CD4-positive, alpha-beta T cell (primary cell): ENCODE data around the gene ITPRIPL2. TPM values are rescaled to one million over a fixed set of nuclear protein-coding genes. Genes with fewer than 3 reads are reported as not detected.
A peak's percentile ranks its signal among the peaks of the same experiment; 100 is the strongest.

Source experiments
- ATAC-seq: fragments of 200-7000 bp; cut with Tn5 transposase; one replicate; pipeline ENCODE4 v1.10.0; 2022; ENCODE audit warnings: mild to moderate bottlenecking; ENCODE audit not compliant: poor library complexity
- CTCF ChIA-PET: fragments of 350-600 bp; sonication (Branson Sonifier 250); formaldehyde crosslinking; loops from one replicate; lab custom pipeline; 2021; ENCODE audit warnings: antibody characterized with exemption, inconsistent platforms; lab: Charles Lee
- POLR2A ChIA-PET: fragments of 350-600 bp; sonication (Branson Sonifier 250); formaldehyde crosslinking; loops from one replicate; lab custom pipeline; 2021; ENCODE audit warnings: antibody characterized with exemption, inconsistent platforms; lab: Charles Lee
- DNase-seq, 14 experiments: peaks; one replicate each; pipeline ENCODE4 v3.0.0-alpha.2; 2013 to 2020; ENCODE audit warnings: mixed read lengths in 2 of 14
- H3K27ac ChIP-seq, 2 donors: one replicate each; pipeline versions ENCODE4 v1.5.1 to v1.7.0; 2013; ENCODE audit warnings: low read length in 2 of 2, low read depth in 1 of 2, mild to moderate bottlenecking in 1 of 2
- H3K27me3 ChIP-seq, 2 experiments: 1 replicate in 1 of 2; 2 replicates in 1 of 2; pipeline versions ENCODE4 v1.6.1 to v1.7.0; 2013; ENCODE audit warnings: low read length in 2 of 2, control low read depth in 1 of 2, mild to moderate bottlenecking in 1 of 2, moderate library complexity in 1 of 2; ENCODE audit not compliant: insufficient read depth in 2 of 2, control insufficient read depth in 1 of 2
- H3K36me3 ChIP-seq: one replicate; pipeline ENCODE4 v1.6.1; 2013; ENCODE audit warnings: low read length, control low read depth; ENCODE audit not compliant: insufficient read depth
- H3K4me1 ChIP-seq: one replicate; pipeline ENCODE4 v1.6.1; 2013; ENCODE audit warnings: low read length, control low read depth; ENCODE audit not compliant: insufficient read depth
- H3K4me3 ChIP-seq: one replicate; pipeline ENCODE4 v1.5.1; 2013; ENCODE audit warnings: mild to moderate bottlenecking, low read length, moderate library complexity
- H3K9me3 ChIP-seq, 2 experiments: 1 replicate in 1 of 2; 2 replicates in 1 of 2; pipeline versions ENCODE4 v1.6.1 to v1.7.0; 2013; ENCODE audit warnings: low read length in 2 of 2, mild to moderate bottlenecking in 2 of 2, control low read depth in 1 of 2, moderate library complexity in 1 of 2; ENCODE audit not compliant: control insufficient read depth in 1 of 2, insufficient read depth in 1 of 2
- H3K27ac Mint-ChIP-seq: one replicate; pipeline ENCODE4 v1.8.0; 2020; ENCODE audit warnings: mixed read lengths
- H3K27me3 Mint-ChIP-seq: one replicate; pipeline ENCODE4 v1.8.0; 2021; ENCODE audit warnings: mixed read lengths
- H3K36me3 Mint-ChIP-seq: one replicate; pipeline ENCODE4 v1.8.0; 2021; ENCODE audit warnings: low read depth, mixed read lengths
- H3K4me1 Mint-ChIP-seq: one replicate; pipeline ENCODE4 v1.8.0; 2021; ENCODE audit warnings: low read depth, mixed read lengths
- H3K4me3 Mint-ChIP-seq: one replicate; pipeline ENCODE4 v1.8.0; 2020; ENCODE audit warnings: mild to moderate bottlenecking, mixed read lengths
- H3K9me3 Mint-ChIP-seq: one replicate; pipeline ENCODE4 v1.8.0; 2020; ENCODE audit warnings: mixed read lengths
- CTCF ChIP-seq: fragments of 200-600 bp; IDR thresholded peaks from one replicate; pipeline ENCODE4 v1.8.0; 2022; ENCODE audit warnings: antibody characterized with exemption, mild to moderate bottlenecking
- intact Hi-C, 2 experiments: fragments of 100-400 bp; cut with DNase I in 1 of 2; cut with micrococcal nuclease in 1 of 2; formaldehyde crosslinking; loops; one replicate each; pipeline versions ENCODE4 v1.15.1 to v1.9.0; 2023 to 2025; cut with DNase I, micrococcal nuclease
- total RNA-seq, 174 experiments: library from RNA in 2 of 174; stranded (reverse) in 2 of 174; gene quantifications; one replicate each; pipeline ENCODE4 v1.2.3 and lab custom pipeline; 2021 to 2026

The ITPRIPL2 gene
- total RNA-seq, 2 experiments from 2014 or later = 0.31 to 0.36 TPM

GRCh38 chr16:19085679-19086200 lies 28.0 kb upstream of the ITPRIPL2 start:
- intact Hi-C loops = loop anchor here (1.0 to 10.0 kb wide), 3 partner anchors 417 to 1299 kb away; no protein-coding TSS in a partner anchor
- Mint-ChIP-seq H3K36me3 (peaks cover 17% of the 10 kb centered on the region), H3K27me3 (peaks cover 8% of the 10 kb centered on the region), H3K4me3 (no peak overlapping the region), H3K9me3 (no peaks in the 10 kb centered on the region), H3K27ac (no peak overlapping the region), H3K4me1 (peaks cover 6% of the 10 kb centered on the region)
- no peak for DNase-seq
- ATAC-seq = no peak
- ChIA-PET CTCF (interaction anchor here (1.0 to 3.7 kb wide), 4 partner anchors 13 to 800 kb away, joined by 3 to 28 read pairs (median 4); no protein-coding TSS in a partner anchor), POLR2A (interaction anchor here (1.4 kb wide), 1 partner anchor 18 kb away, joined by 4 read pairs; the partner anchor contains the start of gene COQ7)
- no peak for TF ChIP-seq CTCF
- Histone ChIP-seq H3K36me3 (peaks cover 3% of the 10 kb centered on the region), H3K27ac (no peak overlapping the region), H3K9me3 (no peaks in the 10 kb centered on the region), H3K4me3 (no peak overlapping the region), H3K27me3 (peaks cover 0 to 10% of the 10 kb centered on the region in 2 experiments), H3K4me1 (peaks cover 10% of the 10 kb centered on the region)

GRCh38 chr16:19086322-19087199 lies 27.2 kb upstream of the ITPRIPL2 start:
- Histone ChIP-seq H3K4me3 (peak overlapping the region; percentile 46), H3K27ac (no peak overlapping the region), H3K4me1 (peaks cover 10% of the 10 kb centered on the region), H3K27me3 (peaks cover 0 to 10% of the 10 kb centered on the region in 2 experiments), H3K36me3 (no peaks in the 10 kb centered on the region), H3K9me3 (no peaks in the 10 kb centered on the region)
- Mint-ChIP-seq H3K4me3 (peak overlapping the region; percentile 34), H3K27ac (no peak overlapping the region), H3K27me3 (peaks cover 12% of the 10 kb centered on the region), H3K4me1 (peaks cover 6% of the 10 kb centered on the region), H3K9me3 (no peaks in the 10 kb centered on the region), H3K36me3 (peaks cover 9% of the 10 kb centered on the region)
- TF ChIP-seq CTCF = peak; percentile 99
- DNase-seq (peak; percentile 58 to 88 (median 70)), ATAC-seq (peak; percentile 95)
- CTCF ChIA-PET = interaction anchor here (0.9 to 3.7 kb wide), 7 partner anchors 14 to 799 kb away, joined by 3 to 28 read pairs (median 4); partner anchors contain the start of gene COQ7
- intact Hi-C loops = loop anchor here (1.0 to 10.0 kb wide), 3 partner anchors 416 to 1298 kb away; no protein-coding TSS in a partner anchor
- POLR2A ChIA-PET = interaction anchor here (1.4 kb wide), 1 partner anchor 19 kb away, joined by 4 read pairs; the partner anchor contains the start of gene COQ7

- Mint-ChIP-seq H3K36me3 (no peaks in the 10 kb centered on the region), H3K9me3 (no peaks in the 10 kb centered on the region), H3K27ac (no peak overlapping the region), H3K27me3 (peaks cover 17% of the 10 kb centered on the region), H3K4me1 (peaks cover 6% of the 10 kb centered on the region), H3K4me3 (no peak overlapping the region)
- TF ChIP-seq CTCF = no peak
- no peak for ATAC-seq
- Histone ChIP-seq H3K9me3 (peaks cover 0 to 4% of the 10 kb centered on the region in 2 experiments), H3K36me3 (no peaks in the 10 kb centered on the region), H3K27ac (no peak overlapping the region), H3K4me1 (peaks cover 10% of the 10 kb centered on the region), H3K4me3 (no peak overlapping the region), H3K27me3 (peaks cover 0 to 10% of the 10 kb centered on the region in 2 experiments)
- DNase-seq = no peak
- ChIA-PET POLR2A (no interaction called here), CTCF (no interaction called here)
- intact Hi-C loops = loop anchor here (5.0 to 10.0 kb wide), 2 partner anchors 799 to 1296 kb away; no protein-coding TSS in a partner anchor
Measured at GRCh38 chr16:19088341-19088916, 25.3 kb upstream of the ITPRIPL2 start.
